Activated B cell treated with CpG ODN at 0.5 μM for 24 hours (primary cell): Measurements from ENCODE around the gene ITGA6. TPM values are rescaled to one million over a fixed set of nuclear protein-coding genes. Genes with fewer than 3 reads are reported as not detected.

Experiments
- ATAC-seq: fragments of 200-7000 bp; cut with Tn5 transposase; one replicate; pipeline ENCODE4 v1.10.0; 2021; ENCODE audit warnings: low read depth, mild to moderate bottlenecking, moderate library complexity
- CTCF ChIA-PET: fragments of 350-600 bp; sonication (Branson Sonifier 250); formaldehyde crosslinking; loops from one replicate; lab custom pipeline; 2021; ENCODE audit warnings: antibody characterized with exemption; lab: Charles Lee
- POLR2A ChIA-PET: fragments of 350-600 bp; sonication (Branson Sonifier 250); formaldehyde crosslinking; loops from one replicate; lab custom pipeline; 2021; ENCODE audit warnings: antibody characterized with exemption; lab: Charles Lee
- DNase-seq: peaks from one replicate; pipeline ENCODE4 v3.0.0; 2022
- H3K27ac Mint-ChIP-seq: one replicate; pipeline ENCODE4 v1.8.0; 2020; ENCODE audit warnings: mixed read lengths
- H3K27me3 Mint-ChIP-seq: one replicate; pipeline ENCODE4 v1.8.0; 2021; ENCODE audit warnings: mixed read lengths
- H3K36me3 Mint-ChIP-seq: one replicate; pipeline ENCODE4 v1.8.0; 2021; ENCODE audit warnings: low read depth, mixed read lengths
- H3K4me1 Mint-ChIP-seq: one replicate; pipeline ENCODE4 v1.8.0; 2021; ENCODE audit warnings: mixed read lengths
- H3K4me3 Mint-ChIP-seq: one replicate; pipeline ENCODE4 v1.8.0; 2020; ENCODE audit warnings: mild to moderate bottlenecking, mixed read lengths
- H3K9me3 Mint-ChIP-seq: one replicate; pipeline ENCODE4 v1.8.0; 2020; ENCODE audit warnings: mixed read lengths
- intact Hi-C: fragments of 100-400 bp; cut with micrococcal nuclease; formaldehyde crosslinking; loops from one replicate; pipeline ENCODE4 v1.15.1; 2024
- total RNA-seq: library from RNA; stranded (reverse); gene quantifications from 2 replicates; pipeline ENCODE4 v1.2.3, GENCODE V29; 2022
- TF ChIP-seq, protein P1 (sequence below): fragments of 200-600 bp; IDR thresholded peaks from one replicate; pipeline ENCODE4 v1.8.0; 2022; ENCODE audit warnings: antibody characterized with exemption, mild to moderate bottlenecking

The ITGA6 gene
- total RNA-seq, 1 donor from 2014 or later, result 0.31 TPM

DNA sequence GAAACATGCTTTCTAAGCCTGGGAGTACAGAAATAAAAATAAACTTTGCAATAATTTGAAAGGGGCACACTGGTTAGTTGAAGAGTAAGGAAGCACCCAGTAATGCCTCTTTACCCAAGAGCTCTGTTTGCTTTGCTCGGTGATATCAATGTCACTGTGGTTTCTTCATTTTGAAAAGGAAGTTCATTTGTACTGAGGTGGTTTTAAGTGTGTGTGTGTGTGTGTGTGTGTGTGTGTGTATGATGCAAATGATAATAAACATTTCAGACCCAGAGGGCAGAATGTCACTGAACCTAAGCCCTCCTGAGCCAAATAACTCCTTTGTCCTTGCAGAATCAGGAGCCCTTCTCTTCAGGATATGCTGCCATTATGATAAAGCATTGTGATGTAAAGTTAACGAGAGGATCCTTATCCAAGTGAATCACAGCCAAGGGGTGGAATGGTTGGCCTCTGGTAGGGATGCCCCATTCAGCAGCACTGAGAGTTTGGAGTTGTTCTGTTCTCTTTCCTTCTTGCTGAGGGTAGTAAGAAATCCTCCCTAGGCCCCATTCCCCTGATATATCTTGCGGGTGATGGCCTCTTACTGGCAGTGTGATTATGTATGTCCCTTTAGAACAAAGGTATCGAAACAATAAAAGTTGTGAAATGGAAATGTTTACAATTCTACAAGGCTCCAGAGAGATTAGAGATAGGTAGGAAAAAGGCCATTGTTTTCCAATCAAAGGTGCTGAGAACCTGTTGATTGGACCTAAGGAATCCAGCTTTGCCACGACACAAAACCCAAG is 7.6 kb downstream of the ITGA6 start:
- H3K4me3 Mint-ChIP-seq, result no peak overlapping the region
- no peak overlapping the region for H3K27ac Mint-ChIP-seq
- no peaks in the 10 kb centered on the region for H3K36me3 Mint-ChIP-seq
- ChIA-PET CTCF (no interaction called here), POLR2A (no interaction called here)
- intact Hi-C loops, result loop anchor here (5.0 kb wide), 1 partner anchor 122 kb away; the partner anchor contains the start of gene PDK1
- peaks cover 7% of the 10 kb centered on the region for H3K4me1 Mint-ChIP-seq
- peaks cover 15% of the 10 kb centered on the region for H3K27me3 Mint-ChIP-seq
- DNase-seq (no peak), ATAC-seq (no peak)
- TF ChIP-seq, protein P1, sequence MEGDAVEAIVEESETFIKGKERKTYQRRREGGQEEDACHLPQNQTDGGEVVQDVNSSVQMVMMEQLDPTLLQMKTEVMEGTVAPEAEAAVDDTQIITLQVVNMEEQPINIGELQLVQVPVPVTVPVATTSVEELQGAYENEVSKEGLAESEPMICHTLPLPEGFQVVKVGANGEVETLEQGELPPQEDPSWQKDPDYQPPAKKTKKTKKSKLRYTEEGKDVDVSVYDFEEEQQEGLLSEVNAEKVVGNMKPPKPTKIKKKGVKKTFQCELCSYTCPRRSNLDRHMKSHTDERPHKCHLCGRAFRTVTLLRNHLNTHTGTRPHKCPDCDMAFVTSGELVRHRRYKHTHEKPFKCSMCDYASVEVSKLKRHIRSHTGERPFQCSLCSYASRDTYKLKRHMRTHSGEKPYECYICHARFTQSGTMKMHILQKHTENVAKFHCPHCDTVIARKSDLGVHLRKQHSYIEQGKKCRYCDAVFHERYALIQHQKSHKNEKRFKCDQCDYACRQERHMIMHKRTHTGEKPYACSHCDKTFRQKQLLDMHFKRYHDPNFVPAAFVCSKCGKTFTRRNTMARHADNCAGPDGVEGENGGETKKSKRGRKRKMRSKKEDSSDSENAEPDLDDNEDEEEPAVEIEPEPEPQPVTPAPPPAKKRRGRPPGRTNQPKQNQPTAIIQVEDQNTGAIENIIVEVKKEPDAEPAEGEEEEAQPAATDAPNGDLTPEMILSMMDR, result no peak
- no peaks in the 10 kb centered on the region for H3K9me3 Mint-ChIP-seq

DNA sequence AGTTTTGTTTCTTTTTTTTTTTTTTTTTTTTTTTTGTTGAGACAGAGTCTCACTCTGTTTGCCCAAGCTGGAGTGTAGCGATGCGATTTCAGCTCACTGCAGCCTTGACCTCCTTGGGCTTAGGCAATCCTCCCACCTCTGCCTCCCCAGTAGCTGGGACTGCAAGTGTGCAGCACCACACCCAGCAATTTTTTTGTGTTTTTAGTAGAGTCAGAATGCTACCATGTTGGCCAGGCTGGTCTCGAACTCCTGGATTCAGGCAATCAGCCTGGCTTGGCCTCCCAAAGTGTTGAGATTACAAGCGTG is 8.2 kb downstream of the ITGA6 start:
- ChIA-PET CTCF (no interaction called here), POLR2A (no interaction called here)
- no peaks in the 10 kb centered on the region for H3K9me3 Mint-ChIP-seq
- no peak overlapping the region for H3K4me3 Mint-ChIP-seq
- TF ChIP-seq, protein P1, result no peak
- no peak overlapping the region for H3K27ac Mint-ChIP-seq
- peaks cover 12% of the 10 kb centered on the region for H3K27me3 Mint-ChIP-seq
- H3K36me3 Mint-ChIP-seq, result no peaks in the 10 kb centered on the region
- peaks cover 7% of the 10 kb centered on the region for H3K4me1 Mint-ChIP-seq
- no peak for DNase-seq
- ATAC-seq, result no peak
- intact Hi-C loops, result no loop called here

DNA sequence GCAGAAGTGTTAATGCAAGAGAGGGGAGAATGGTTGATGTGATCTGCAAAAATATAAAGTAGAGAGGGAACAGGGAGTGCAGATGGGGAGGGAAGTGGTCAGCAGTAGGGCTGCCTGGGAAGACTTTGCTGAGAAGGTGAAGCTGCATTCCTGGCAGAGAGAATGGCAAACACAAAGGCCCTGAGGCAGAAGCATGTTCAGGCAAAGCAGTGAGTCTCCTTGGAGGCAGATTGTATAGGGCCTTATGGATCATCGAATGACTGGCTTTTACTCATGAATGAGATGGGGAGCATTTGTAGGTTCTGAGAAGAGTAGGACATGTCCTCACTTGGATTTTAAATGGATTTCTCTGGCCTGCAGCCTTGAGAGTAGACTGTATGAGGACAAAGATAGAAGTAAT is 9.5 kb downstream of the ITGA6 start:
- Mint-ChIP-seq H3K9me3 (no peaks in the 10 kb centered on the region), H3K36me3 (no peaks in the 10 kb centered on the region), H3K27me3 (peaks cover 5% of the 10 kb centered on the region), H3K4me1 (peaks cover 7% of the 10 kb centered on the region), H3K4me3 (no peak overlapping the region), H3K27ac (no peak overlapping the region)
- intact Hi-C loops, result loop anchor here (1.0 kb wide), 1 partner anchor 9 kb away; no protein-coding TSS in a partner anchor
- no peak for DNase-seq
- TF ChIP-seq, protein P1, result no peak
- POLR2A ChIA-PET, result no interaction called here
- ATAC-seq, result no peak
- CTCF ChIA-PET, result no interaction called here

DNA sequence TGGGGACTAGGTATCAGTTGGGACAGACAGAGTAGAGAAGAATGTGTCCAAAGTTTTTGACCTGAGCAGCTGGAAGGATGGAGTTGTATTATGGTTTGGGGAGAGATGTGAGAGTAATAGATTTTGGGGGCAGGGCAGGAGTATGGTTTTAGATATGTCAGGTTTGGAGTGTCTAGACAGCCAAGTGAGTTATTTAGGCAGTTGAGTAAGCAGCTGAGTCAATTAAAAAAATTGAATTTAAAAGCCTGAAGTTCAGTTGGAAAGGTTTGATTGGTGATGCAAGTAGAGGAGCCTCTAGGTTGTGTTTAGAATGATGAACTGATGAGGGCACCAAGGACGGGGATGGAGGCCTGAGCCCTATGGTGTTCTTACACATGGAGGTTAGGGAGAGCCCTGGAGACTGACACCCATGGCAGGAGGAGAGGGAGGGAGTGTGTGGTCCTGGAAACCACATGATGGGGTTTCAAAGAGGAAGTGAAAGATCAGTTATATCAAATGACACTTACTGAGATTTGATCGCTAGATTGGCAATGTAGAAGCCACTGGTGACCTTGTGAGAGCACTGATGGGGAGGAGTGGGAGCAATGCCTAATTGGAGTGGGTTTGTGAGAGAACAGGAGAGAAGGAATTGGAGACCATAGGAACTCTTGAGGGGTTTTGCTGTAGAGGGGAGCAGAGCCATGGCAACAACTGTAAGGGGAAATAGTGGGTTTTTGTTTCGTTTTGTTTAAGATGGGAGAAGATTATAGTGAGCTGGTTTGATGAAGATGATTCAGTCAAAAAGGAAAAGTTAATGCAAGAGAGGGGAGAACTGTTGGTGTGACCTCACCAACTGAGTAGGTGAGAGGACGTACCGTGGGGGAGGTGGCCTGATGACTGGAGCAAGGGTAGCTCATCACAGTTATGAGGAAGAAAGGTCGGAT is 10.3 kb downstream of the ITGA6 start:
- no peak overlapping the region for H3K27ac Mint-ChIP-seq
- CTCF ChIA-PET, result interaction anchor here (4.8 kb wide), 1 partner anchor 24 kb away, joined by 23 read pairs; no protein-coding TSS in a partner anchor
- H3K4me3 Mint-ChIP-seq, result no peak overlapping the region
- DNase-seq, result no peak
- POLR2A ChIA-PET, result interaction anchor here (0.7 kb wide), 1 partner anchor 1509 kb away, joined by 3 read pairs; no protein-coding TSS in a partner anchor
- intact Hi-C loops, result loop anchor here (1.0 kb wide), 1 partner anchor 9 kb away; no protein-coding TSS in a partner anchor
- TF ChIP-seq, protein P1, result no peak
- peaks cover 7% of the 10 kb centered on the region for H3K4me1 Mint-ChIP-seq
- no peaks in the 10 kb centered on the region for H3K36me3 Mint-ChIP-seq
- no peaks in the 10 kb centered on the region for H3K9me3 Mint-ChIP-seq
- ATAC-seq, result peak; percentile 80
- peaks cover 11% of the 10 kb centered on the region for H3K27me3 Mint-ChIP-seq
